HG02610 (cell line): ENCODE results near the gene MYO9B.

Experiments
- ATAC-seq: cut with Tn5 transposase; IDR thresholded peaks from one replicate; pipeline ENCODE4 v1.9.1; 2021; ENCODE audit warnings: mild to moderate bottlenecking, moderate library complexity; ENCODE audit not compliant: unreplicated experiment

MYO9B gene

DNA sequence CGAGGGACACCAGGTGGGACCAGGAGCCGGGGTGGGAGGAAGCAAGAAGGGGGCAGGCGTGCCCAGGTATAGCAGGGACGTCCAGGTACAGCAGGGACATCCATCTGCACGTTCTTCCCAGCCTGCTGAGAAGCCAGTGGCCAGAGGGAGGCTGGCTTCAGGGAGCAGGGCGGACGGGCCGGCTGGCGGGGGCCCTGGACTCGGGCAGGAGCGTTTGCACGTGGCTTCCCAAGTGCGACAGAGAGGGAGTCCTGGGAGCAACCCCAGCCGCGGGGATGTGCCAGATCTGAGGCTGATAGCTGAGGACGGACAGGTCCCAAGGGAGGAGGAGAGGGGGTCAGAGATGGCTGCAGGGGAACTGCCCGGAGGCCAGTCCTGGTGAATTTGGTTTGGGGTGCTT lies 36.7 kb downstream of the MYO9B start:
- no peak for ATAC-seq

DNA sequence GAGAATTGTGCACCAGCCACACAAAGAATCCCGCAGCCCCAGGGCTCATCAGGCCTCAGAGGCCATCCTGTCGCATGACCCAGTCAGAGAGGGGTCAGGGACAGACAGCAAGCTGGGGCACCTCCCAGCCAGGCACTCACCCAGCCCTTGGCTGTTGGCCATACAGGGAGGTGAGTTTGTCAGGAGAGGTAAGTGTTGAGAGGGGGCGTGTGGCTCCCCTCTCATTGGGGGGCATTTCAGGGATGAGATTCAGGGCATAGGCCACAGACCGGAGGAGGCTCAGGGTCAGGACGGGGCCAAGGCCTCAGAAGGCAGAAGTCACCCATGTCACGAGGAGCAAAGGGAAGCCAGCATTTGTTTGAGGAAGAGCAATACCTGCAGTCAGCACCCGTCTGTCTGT lies 37.1 kb downstream of the MYO9B start:
- no peak for ATAC-seq

DNA sequence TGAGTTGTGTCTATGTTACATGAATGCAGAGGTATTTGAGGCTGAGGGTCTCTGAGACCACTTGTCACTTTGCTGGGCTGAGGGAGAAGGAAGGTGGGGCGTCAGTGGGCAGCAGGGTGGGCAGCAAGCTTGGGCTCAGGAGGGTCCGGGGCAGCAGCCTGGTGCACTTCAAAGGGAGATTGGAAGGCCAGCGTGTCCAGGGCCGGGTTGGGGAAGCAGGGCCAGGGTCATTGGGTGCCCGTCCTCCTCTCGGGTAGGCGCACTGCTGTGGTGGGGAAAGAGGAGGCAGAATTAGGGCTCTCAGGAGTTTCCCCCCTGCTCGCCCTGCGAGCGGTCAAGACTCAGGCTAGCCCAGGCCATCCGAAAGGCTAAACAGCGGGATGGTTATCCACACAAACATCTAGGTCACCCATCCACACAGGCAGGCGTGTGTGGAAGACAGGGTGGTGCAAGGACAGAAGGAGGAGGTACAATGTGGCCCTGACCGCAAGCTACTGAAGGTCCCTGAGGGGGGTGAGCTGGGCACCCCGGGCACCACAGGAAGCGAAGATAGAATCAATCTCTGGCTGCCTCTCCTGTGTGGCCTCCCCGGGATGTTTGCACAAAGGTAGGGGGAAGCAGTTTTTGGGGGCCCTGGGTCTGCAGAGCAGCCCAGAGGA lies 37.7 kb downstream of the MYO9B start:
- ATAC-seq, result no peak

DNA sequence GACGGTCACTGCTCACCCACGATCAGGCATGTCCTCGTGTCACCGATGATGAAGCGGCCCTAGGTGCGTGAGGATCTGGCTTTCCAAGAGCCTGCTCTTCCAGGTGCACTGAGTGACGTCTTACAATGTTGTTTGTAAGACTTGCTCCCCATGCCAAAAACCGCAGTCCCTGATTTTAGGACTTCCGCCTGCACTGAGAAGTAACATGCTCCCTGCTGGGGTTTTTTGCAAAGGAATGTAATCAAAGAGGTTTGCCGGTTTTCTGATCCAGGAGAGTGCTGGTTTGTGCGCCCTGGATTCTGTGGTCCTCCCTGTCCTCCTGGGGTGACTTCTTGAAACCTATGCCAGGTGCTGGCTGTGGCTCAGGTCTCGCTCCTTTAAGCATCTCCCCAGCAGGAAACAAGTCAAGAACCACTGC lies 38.8 kb downstream of the MYO9B start:
- ATAC-seq, result no peak

DNA sequence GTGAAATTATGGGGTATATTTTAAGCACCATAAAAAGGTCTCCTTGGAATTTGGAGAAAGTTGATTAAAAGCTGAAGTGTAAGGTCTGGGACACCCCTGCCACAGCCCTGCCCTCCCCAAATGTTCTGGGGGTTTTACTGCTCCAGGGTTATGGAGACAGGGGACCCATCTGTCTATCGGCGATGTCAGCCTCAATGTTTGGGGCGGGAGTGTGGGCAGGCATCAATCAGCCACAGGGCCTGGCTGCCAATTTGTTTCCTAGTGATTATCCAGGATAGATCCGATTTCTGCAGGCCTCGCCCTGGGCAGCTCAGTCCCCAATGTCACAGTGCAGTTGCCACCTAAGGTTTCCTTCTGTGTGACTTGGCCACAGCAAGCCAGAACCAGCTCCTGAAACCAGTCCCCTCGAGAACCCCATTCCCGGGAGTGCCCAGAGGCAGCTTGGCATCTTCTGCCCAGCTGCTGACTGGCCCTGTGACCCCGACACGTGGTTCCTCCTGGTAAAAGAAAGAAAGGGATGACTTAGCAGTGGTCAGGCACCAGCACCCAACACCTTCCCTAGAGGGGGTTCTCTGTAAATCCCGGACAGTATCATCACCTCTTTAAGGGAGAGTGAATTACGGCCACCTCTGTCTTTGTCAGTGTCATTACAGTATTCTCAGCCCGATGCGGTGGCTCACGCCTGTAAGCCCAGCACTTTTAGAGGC lies 41.6 kb downstream of the MYO9B start:
- no peak for ATAC-seq

DNA sequence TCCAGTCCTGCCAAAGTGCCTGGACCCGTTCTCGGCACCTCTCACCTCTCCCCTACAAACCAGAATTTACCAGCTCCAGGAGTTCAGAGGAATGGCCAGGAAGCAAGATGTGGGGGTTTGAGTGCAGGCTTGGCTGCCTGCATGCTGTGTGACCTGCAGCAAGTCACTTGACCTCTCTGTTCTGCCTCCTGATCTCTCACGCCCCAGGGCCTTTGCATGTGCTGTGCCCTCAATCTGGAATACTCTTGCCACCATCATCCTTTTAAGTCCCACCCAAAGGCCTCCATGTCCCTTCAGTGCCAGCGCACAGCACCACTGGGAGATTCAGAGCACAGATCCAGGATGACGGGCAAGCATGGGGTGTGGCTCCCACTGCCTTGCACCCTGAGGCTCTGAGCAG lies 43.4 kb downstream of the MYO9B start:
- ATAC-seq, result no peak

DNA sequence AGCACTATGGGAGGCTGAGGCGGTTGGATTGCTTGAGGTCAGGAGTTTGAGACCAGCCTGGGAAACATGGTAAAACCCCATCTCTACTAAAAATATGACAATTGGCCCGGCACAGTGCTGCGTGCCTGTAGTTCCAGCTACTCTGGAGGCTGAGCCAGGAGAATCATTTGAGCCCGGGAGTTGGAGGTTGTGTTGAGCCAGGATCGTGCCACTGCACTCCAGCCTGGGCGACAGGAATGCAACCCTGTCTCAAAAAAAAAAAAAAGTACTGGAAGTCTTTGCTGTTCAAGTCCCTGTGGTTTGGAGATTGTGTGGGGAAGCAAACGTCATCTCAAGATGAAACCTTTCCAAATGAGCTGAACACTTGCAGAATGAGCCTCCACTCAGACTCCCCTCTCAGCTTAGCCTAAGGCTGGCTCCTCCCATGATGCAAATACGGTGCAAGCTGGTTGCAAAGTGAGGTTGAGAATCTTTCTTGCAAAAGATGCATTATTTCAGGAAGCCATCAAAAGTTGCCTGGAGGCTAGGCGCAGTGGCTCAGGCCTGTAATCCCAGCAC lies 46.2 kb downstream of the MYO9B start:
- ATAC-seq, result no peak

DNA sequence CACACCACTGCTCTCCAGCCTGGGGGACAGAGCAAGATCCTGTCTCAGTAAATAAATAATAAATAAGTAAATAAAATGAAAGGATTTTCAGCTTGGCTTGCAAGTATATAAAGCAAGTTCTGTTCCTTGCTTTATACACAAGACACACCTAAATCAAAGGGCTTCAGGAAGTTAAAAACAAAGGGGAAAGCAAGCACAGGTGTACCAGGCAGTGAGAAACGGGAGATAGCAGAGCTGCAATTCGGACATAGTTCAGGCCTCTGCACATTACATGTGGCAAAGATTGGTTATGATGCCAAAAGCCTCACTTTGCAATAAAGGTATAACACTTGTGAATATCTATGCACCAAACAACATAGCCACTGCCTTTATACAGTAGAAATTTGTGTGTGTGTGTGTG lies 47.5 kb downstream of the MYO9B start:
- ATAC-seq, result no peak

DNA sequence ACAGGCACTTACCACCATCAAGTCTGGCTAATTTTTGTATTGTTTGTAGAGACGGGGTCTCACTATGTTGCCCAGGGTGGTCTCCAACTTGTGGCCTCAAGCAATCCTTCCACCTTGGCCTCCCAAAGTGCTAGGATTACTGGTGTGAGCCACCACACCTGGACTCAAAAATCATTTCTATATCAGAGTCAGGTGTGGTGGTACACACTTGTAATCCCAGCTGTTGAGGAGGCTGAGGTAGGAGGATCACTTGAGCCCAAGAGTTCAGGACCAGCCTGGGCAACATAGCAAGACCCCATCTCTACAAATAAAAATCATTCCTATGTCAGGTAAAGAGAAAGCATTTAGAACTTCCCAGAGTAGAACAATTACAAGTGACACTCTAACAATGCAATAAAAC lies 48.4 kb downstream of the MYO9B start:
- ATAC-seq, result no peak

DNA sequence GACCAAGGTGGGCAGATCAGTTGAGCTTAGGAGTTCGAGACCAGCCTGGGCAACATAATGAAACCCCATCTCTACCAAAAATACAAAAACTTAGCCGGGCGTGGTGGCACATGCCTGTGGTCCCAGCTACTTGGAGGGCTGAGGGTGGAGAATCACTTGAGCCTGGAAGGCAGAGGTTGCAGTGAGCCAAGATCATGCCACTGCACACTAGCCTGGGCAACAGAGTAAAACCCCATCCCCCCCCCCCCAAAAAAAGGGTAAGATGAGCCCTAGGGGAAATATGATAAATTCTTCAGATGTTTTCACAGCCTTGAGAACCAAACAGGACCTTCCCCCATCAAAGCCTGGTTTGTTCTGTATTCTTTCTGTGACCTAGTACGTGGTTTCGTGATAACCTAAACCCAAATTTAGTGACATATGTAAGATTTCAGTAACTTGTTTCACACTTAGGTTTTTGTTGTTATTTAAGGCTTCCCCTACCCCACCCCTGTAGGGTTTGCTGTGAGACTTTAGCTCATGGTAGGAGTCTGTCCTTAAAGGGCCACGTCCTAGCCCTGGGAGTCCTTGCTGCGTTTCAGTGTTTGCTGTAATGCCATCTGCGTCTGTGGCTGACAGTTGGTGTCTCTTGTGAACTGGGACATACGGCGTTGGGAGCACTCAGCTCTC lies 49.6 kb downstream of the MYO9B start:
- peak; percentile 46 for ATAC-seq

DNA sequence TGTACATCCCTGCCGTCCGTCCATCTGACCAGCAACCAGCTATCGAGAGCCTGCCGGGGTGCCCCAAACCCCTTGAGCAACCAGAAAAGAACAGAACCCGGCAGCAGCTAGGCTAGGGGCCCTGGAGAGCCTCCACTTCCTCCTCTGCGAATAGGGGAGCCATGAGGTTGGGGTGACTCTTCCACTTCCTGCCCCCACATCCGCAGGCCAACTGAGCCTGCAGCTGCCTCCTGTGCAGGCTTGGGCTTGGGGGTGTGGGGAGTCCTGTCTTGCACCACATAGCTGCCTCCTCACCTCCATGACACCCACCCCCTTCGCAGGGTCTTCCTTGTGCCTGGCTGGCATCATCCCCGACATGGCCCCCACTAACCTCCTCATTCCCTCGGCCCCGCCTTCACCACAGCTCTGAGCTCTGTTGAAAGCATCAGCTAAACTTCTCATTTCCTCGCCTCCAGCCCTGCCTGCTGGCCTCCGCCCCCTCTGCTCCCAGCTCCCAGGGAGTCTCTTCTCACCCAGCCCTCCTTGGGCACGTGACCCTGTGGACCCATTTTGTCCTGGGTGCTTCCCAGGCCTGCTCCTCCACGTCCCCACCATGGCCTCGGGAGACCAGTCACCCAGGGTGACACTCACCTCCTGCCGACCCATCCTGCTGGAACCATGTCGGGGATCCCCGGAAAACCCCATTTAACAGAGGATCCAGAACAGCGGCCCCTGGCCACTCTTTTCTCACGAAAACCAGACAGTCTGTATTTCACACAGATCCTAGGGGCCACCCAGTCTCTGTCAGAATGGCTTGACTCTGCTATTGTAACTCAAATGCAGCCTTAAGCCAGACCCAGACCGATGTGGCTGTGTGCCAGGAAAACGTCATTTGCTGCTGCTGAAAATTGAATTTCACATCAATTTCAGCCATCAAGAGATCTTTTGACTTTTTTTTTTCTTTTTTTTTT lies 50.4 kb downstream of the MYO9B start:
- ATAC-seq, result peak; percentile 45

DNA sequence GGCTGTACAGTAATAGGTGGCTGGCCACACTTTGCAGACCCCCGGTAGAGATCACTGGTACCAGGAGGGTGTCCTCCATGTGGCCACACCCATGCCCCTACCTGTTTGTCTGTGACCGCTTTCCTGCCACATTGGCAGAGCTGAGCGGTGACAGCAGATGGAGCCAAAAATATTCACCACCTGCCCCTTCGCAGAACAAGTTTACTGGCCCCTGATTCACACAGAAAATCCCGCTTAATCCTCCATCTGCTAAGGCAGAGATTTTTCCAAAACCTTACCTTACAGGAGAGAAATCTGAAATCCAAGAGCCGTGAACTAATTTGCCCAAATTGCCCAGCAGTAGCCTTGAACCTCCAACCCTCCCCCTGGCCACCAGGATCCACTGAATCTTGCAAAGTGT lies 52.1 kb downstream of the MYO9B start:
- no peak for ATAC-seq

DNA sequence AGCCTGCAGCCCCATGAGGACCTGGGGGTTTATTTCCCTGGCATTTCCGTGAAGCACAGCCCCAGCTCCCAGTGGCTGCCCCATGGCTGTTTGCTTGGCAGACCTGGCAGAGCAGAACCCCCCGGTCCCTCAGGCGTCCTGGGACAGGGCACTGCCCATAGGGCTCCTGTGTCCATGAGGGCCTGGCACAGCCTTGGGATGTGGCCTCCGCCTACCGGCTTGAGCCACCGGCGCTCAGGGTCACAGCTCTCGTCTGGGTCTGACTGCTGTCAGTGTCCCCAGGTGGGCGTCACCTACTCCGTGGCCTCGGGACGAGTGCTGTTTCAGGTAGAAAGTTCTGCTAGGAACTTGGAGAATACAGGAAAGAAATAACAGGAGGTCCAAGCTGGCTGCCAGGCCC lies 52.8 kb downstream of the MYO9B start:
- no peak for ATAC-seq

DNA sequence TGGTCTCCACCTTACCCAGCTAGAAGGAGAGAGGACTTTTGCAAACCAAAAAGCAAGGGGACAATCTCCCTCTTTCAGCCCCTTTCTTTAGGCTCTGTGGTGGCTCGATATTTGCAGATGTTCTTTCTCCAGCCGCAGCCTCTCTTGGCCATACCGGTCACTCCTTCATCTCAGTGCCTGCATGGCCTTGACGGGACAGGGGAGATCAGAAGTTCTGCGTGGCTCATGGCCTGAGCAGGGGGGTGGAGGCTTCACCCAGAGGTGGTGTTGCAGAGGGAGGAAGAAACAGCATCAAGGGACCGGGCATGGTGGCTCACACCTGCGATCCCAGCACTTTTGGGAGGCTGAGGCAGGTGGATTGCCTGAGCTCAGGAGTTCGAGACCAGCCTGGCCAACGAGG lies 53.2 kb downstream of the MYO9B start:
- ATAC-seq, result no peak

DNA sequence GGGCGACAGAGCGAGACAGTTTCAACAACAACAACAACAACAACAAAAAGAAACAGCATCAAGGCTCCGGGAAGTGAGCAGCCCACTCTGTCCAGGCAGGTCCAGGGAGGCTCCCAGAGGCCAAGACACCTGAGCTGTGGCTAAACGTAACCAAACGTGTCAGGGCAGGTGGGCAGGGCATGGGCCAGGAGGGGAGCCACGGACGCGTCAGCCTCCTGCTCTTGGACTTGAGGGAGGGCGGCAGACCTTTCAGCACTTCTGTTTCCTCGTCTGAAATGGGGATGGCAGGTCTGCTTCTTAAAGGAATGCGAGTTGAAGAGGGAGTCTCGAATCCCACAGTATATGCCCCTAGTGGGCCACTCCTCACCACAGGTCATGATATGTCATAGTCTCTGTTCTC lies 53.8 kb downstream of the MYO9B start:
- ATAC-seq, result no peak

DNA sequence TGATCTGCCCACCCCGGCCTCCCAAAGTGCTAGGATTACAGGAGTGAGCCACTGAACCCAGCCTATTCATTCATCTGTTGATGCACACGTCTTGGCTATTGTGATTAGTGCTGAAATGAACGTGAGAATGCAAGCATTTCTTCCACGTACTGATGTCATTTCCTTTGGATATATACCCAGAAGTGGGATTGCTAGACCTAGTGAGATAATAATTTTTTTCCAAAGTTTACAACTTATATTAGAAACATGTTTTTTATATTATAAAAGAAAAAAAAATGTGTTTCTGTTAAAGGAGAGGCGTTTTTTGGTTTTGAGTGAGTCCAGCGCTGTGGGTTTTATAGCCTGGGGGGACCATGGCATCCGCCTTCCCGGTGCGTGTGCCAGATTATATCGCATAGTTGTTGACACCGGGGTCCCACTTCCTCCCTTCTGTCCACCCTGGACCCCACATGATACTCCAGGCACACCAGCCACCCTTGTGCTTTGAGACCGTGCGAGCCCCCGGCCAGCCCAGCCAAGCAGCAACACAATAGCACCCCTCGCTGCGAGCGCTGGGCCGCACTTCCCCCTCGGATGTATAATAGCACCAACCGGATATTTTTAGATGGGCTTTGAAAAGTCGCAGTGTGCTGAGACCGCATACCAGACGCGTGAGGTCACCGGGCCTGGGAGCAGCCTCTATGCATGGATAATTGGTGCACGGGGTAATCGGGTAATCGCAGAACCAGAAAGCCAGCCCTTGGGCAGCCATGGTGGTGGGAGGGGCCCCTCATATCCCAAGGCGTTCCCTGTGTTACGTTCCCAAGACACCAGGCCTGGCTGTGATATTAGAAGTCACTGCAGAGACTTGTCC lies 59.6 kb downstream of the MYO9B start:
- no peak for ATAC-seq

DNA sequence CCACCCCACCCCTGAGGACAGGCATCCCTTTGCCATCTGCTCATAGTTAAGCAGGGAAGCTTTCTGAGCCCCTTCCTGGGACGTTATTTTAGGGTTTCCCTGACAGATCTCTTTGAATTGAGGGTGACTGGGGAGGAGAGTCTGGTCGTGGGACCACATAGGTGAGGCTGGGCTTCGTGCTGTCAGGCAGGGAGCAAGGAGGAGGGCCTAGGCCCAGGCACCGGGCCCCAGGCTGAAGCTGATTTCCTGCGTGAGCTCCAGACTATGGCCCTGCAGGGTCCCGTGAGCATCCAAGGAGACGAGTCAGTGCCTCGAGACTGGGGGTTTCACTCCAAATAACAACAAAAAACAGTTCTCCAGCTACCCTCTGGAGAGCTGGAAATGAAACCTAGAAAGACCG lies 60.4 kb downstream of the MYO9B start:
- no peak for ATAC-seq

DNA sequence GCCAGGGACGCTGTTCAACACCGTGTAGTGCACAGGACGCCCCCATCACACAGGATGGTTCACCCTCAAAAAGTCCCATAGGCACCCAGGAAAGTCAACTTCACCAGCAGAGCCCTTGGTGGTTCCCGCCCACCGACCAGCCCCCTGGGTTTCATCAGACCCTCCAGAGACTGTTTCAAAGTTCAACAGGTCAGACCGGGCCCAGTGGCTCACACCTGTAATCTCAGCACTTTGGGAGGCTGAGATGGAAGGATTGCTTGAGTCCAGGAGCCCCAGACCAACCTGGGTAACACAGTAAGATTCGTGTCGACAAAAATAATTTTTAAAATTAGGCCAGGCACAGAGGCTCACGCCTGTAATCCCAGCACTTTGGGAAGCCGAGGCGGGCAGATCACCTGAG lies 61.0 kb downstream of the MYO9B start:
- ATAC-seq, result no peak

DNA sequence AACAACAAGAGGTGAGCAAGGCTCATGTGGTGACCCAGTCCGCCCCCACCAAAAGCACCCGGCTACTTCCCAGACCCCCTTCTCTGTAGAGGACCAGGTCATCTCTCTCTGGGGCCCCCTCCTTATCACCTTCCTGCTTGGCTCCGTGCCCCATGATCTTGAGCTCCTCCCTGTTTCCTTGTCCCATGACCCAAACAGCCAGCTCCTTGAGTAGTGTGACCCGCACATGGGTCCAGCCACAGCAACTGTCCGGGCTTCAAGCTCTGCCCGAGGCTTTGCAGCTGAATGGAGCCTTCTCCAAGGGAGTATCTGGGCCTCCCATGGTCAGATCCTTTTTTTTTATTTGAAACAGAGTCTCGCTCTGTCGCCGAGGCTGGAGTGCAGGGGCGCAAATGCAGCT lies 61.8 kb downstream of the MYO9B start:
- no peak for ATAC-seq
